Subcutaneous abdominal adipose tissue (tissue), 5 donors: ENCODE data around the gene FBLIM1.
A peak's percentile ranks its signal among the peaks of the same experiment; 100 is the strongest.

Experiments
- H3K27ac ChIP-seq: one replicate; pipeline ENCODE4 v1.7.0; 2013; ENCODE audit warnings: low read depth, mild to moderate bottlenecking, inconsistent platforms, low read length, moderate library complexity
- H3K27me3 ChIP-seq, 5 donors: one replicate each; pipeline ENCODE4 v1.7.0; 2013; ENCODE audit warnings: low read length in 5 of 5, inconsistent platforms in 1 of 5; ENCODE audit not compliant: control insufficient read depth in 5 of 5, insufficient read depth in 4 of 5
- H3K36me3 ChIP-seq, 5 donors: one replicate each; pipeline ENCODE4 v1.7.0; 2013; ENCODE audit warnings: low read length in 5 of 5; ENCODE audit not compliant: control insufficient read depth in 5 of 5, insufficient read depth in 5 of 5
- H3K4me1 ChIP-seq, 5 donors: one replicate each; pipeline ENCODE4 v1.7.0; 2013; ENCODE audit warnings: low read length in 5 of 5, mild to moderate bottlenecking in 3 of 5, moderate library complexity in 1 of 5; ENCODE audit not compliant: control insufficient read depth in 5 of 5, insufficient read depth in 5 of 5
- H3K4me3 ChIP-seq, 5 donors: one replicate each; pipeline ENCODE4 v1.7.0; 2013; ENCODE audit warnings: low read length in 5 of 5, low read depth in 1 of 5
- H3K9ac ChIP-seq, 5 donors: one replicate each; pipeline ENCODE4 v1.7.0; 2013; ENCODE audit warnings: low read length in 5 of 5, mild to moderate bottlenecking in 4 of 5, moderate library complexity in 3 of 5
- H3K9me3 ChIP-seq, 5 donors: one replicate each; pipeline ENCODE4 v1.7.0; 2013; ENCODE audit warnings: low read length in 5 of 5; ENCODE audit not compliant: control insufficient read depth in 5 of 5
- donor health status: healthy.
- donor health status: healthy.
- donor health status: healthy.
- donor health status: healthy.
- donor health status: healthy.

The FBLIM1 gene

DNA sequence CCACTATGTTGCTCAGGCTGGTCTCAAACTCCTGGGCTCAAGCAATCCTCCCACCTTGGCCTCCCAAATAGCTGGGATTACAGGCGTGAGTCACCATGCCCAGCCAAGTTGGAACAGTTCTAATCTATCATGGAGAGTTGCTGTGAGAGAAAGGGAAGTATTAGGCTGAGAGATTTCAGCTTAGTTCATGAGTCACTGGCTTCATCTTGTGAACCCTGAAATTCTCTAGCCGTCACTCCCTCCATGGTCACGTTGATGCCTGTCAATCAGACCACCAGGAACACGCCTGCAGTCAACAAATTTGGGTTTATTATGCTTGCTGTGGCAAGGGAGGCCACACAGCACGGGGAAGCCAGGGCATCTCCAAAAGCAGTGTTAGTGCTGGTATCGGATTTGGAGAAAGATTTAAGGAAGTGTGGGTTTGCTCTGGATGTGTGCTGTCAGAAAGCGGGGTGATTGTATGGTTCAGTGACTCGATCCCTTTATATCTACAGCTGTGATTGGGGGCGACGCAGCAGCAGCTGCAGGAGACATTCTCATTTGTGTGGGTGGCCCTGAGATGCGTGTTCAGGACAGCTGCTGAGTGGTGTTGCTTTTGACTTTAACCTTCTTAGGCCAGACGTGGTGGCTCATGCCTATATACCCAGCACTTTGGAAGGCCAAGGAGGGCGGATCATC lies 30.2 kb downstream of the FBLIM1 start:
- H3K9ac ChIP-seq = no peak overlapping the region
- H3K27me3 ChIP-seq = peaks cover 0 to 2% (median 0%) of the 10 kb centered on the region in 5 donors
- peaks cover 0 to 24% (median 18%) of the 10 kb centered on the region in 5 donors for H3K4me1 ChIP-seq
- H3K36me3 ChIP-seq = peaks cover 0 to 5% (median 0%) of the 10 kb centered on the region in 5 donors
- H3K4me3 ChIP-seq = no peak overlapping the region
- H3K9me3 ChIP-seq = no peaks in the 10 kb centered on the region
- H3K27ac ChIP-seq = no peak overlapping the region

DNA sequence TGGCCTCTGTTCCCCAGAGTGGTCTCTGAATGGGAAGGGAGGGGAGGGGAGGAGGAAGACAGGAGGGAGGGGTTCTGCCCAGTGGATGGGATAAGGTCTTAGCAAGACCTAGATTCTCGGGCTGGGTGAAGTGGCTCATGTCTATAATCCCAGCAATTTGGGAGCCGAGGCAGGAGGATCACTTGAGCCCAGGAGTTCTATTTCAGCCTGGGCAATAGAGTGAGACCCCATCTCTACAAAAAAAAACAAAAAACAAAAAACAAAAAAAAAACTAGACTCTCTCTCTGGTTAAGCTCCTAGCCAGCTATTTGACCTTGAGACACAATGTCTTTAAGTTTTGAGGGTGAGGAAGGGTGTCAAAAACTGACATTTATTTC lies 37.5 kb downstream of the FBLIM1 start:
- H3K4me1 ChIP-seq = peaks cover 19 to 43% (median 31%) of the 10 kb centered on the region in 5 donors

DNA sequence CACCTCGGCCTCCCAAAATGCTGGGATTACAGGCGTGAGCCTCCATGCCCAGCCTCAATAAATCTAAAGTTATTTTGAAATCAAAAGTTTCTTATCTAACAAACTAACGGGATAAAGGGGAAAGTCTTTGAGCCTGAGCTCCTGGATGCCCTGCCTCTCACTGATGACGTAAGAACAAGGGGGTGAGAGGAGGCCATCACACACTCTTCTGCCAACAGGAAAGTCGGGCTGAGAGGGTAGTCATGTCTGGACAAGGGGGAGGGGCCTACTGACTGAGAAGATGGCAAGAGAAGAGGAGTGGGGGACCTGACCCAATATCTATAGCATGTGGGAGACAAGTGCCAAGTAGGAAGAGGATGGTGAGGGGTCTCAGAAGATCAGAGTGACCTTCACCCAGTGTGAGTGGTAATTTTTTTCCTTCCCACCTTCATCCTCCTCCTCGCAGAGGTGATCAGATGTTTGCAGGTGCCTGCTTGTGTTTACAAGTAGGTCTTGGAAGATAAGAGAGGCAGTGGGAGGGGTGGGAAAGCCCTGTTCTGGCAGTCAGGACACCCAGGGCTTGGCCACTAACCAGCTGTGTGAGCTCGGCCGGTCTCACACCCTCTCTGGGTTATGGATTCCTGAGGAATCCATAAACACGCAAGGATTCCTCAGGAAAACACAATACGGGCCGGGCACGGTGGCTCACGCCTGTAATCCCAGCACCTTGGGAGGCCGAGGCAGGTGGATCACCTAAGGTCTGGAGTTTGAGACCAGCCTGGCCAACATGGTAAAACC lies 39.2 kb downstream of the FBLIM1 start:
- H3K4me1 ChIP-seq = peaks cover 19 to 36% (median 27%) of the 10 kb centered on the region in 5 donors
- no peak overlapping the region for H3K9ac ChIP-seq
- H3K4me3 ChIP-seq = no peak overlapping the region
- H3K9me3 ChIP-seq = no peaks in the 10 kb centered on the region
- H3K36me3 ChIP-seq = no peaks in the 10 kb centered on the region
- H3K27ac ChIP-seq = peak overlapping the region; percentile 96
- H3K27me3 ChIP-seq = no peaks in the 10 kb centered on the region

More for the DNA sequence above, 37.5 kb downstream of the FBLIM1 start:
- H3K27ac ChIP-seq = peak overlapping the region; percentile 83
- no peaks in the 10 kb centered on the region for H3K9me3 ChIP-seq
- H3K36me3 ChIP-seq = no peaks in the 10 kb centered on the region
- no peak overlapping the region for H3K4me3 ChIP-seq
- H3K9ac ChIP-seq = peak overlapping the region in 3 of 5 donors; percentile 35 to 72 (median 43)
- peaks cover 0 to 2% (median 0%) of the 10 kb centered on the region in 5 donors for H3K27me3 ChIP-seq

DNA sequence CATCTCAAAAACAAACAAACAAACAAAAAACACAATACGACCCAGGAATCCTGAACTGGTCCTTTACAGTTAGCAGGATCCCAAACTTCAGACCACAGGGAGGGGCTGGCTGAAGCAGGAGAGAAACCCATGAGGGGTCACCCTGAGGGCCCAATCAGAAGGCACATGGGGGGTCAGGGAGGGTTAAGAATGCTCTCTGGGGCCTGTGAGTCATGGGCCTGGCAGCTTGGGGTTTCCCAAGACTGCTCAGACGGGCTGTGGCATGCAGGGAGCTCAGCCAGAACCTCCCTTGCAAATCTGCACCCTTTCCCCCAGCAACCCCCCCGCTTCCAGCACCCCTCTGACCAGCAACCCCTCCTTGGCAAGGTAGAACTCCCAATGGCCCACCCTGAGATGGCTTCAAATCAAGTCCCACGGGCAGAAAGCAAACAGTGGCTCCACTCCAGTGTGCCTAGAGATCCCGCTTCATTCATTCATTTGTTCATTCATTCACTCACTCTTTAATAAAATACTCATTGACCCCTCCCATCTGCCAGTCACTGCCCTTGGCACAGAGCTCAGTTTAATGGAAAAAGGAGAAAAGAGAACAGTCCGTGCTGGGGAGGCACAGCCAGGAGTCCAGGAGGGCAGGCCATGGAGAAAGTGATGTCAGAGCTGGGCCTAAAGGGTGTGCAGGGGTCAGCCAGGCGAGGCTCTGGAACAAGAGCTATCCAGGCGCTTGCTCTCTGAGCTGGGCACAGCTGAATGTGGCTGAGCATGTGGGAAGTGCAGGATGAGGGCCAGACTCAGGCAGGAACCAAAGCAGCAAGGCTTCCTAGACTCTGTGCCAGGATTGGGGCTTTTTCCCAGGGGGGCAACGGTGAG lies 40.6 kb downstream of the FBLIM1 start:
- peaks cover 19 to 36% (median 27%) of the 10 kb centered on the region in 5 donors for H3K4me1 ChIP-seq
- H3K36me3 ChIP-seq = no peaks in the 10 kb centered on the region
- H3K9ac ChIP-seq = peak overlapping the region; percentile 39 to 83 (median 63)
- H3K27me3 ChIP-seq = no peaks in the 10 kb centered on the region
- peak overlapping the region; percentile 96 for H3K27ac ChIP-seq
- H3K4me3 ChIP-seq = peak overlapping the region in 1 of 5 donors; percentile 13
- H3K9me3 ChIP-seq = no peaks in the 10 kb centered on the region

DNA sequence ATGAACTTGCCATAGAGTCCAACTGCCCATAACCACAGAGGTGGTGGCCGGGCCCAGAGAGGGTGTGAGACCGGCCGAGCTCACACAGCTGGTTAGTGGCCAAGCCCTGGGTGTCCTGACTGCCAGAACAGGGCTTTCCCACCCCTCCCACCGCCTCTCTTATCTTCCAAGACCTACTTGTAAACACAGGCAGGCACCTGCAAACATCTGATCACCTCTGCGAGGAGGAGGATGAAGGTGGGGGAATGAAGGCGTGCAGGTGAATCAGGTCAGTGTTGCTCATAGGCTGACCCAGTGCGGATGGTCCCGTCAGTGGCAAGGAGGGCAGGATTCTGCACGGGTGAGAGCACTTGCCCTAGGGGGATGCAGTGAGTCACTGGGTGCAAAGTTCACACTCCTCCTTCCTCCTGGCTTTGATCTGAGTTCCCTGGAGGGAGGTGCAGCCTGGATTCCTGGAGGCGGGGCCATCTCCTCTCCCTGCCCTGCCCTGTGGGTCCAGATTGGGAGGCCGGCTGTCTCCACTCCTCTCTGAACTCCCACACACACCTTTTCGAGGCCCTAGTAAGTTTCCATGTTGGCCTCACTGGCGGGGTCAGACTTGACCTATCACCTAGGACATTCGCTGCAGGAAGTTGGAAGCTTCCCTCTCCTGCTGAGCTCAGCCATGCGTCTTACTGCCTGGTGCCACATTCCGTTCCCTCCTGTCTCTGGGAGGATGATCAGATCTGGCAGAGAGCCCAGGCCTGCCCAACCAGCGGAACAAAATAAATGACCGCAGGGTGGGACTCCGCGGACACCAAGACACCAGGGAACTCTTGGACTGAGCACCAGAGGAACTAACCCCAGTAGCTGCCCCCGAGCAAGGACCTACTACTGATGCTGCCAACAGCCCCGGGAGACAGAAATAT lies 41.6 kb downstream of the FBLIM1 start:
- Histone ChIP-seq H3K4me3 (peak overlapping the region in 2 of 5 donors; percentile 13 to 16), H3K9me3 (no peaks in the 10 kb centered on the region), H3K9ac (peak overlapping the region; percentile 42 to 83 (median 63)), H3K27me3 (no peaks in the 10 kb centered on the region), H3K4me1 (peaks cover 19 to 36% (median 27%) of the 10 kb centered on the region in 5 donors), H3K27ac (peak overlapping the region; percentile 96), H3K36me3 (no peaks in the 10 kb centered on the region)

DNA sequence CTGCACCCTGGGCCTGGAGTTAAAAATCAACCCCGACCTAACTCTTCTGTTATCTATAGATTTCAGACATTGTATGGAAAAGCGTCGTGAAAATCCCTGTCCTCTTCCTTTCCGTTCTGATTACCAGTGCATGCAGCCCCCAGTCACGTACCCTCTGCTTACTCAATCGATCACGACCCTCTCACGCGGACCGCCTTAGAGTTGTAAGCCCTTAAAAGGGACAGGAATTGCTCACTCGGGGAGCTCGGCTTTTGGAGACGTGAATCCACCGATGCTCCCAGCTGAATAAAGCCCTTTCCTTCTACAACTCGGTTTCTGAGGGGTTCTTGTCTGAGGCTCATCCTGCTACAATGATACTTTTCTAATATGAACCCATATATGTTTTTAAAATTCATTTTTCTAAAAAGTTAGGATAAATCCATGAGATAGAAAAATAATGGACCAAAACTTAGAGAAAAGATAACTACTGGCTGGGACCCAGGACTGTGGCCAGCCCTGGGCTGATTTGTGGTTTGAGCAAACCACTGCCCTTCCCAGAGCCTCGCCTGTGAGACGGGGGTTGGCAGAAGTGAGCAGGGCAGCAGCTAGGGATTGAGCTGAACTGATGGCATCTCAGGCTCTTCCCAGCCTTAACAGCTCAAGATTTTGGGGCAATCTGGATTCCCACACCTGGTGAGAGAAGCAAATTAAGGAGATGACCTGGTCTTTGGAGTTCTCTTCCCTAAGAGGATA lies 43.8 kb downstream of the FBLIM1 start:
- H3K9me3 ChIP-seq = no peaks in the 10 kb centered on the region
- no peaks in the 10 kb centered on the region for H3K36me3 ChIP-seq
- H3K27me3 ChIP-seq = no peaks in the 10 kb centered on the region
- no peak overlapping the region for H3K4me3 ChIP-seq
- peak overlapping the region in 1 of 5 donors; percentile 59 for H3K9ac ChIP-seq
- peaks cover 16 to 30% (median 27%) of the 10 kb centered on the region in 5 donors for H3K4me1 ChIP-seq
- peak overlapping the region; percentile 46 for H3K27ac ChIP-seq

DNA sequence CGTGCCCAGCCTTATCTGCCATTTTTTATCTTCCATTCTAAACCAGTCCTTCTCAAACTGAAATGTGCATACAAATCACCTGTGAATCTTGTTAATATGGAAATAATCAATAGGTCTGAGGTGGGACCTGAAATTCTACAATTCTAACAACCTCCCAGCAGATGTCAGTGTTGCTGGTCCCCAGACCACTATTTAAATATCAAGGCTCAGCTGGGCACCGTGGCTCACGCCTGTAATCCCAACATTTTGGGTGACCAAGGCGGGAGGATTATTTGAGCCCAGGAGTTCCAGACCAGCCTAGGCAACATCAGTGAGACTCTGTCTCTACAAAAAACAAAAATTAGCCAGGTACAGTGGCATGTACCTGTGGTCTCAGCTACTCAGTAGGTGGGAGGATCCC lies 44.8 kb downstream of the FBLIM1 start:
- no peak overlapping the region for H3K4me3 ChIP-seq
- no peak overlapping the region for H3K9ac ChIP-seq
- peaks cover 16 to 26% (median 23%) of the 10 kb centered on the region in 5 donors for H3K4me1 ChIP-seq
- no peak overlapping the region for H3K27ac ChIP-seq
- H3K36me3 ChIP-seq = no peaks in the 10 kb centered on the region
- no peaks in the 10 kb centered on the region for H3K27me3 ChIP-seq
- no peaks in the 10 kb centered on the region for H3K9me3 ChIP-seq

DNA sequence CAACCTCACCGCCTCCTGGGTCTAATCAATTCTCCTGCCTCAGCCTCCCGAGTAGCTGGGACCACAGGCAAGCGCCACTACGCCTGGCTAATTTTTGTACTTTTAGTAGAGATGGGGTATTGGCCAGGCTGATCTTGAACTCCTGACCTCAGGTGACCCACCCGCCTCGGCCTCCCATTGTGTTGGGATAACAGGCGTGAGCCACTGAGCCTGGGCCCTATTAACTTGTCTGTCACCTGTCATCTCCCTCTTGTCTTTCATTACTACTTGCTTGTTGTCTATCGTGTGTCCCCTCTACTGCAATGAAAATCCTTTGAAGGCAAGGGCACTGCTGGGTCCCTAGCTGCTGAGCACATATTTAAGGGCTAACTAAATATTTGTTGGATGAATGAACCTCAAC lies 45.5 kb downstream of the FBLIM1 start:
- no peaks in the 10 kb centered on the region for H3K27me3 ChIP-seq
- no peak overlapping the region for H3K9ac ChIP-seq
- no peak overlapping the region for H3K27ac ChIP-seq
- no peaks in the 10 kb centered on the region for H3K9me3 ChIP-seq
- peaks cover 14 to 25% (median 23%) of the 10 kb centered on the region in 5 donors for H3K4me1 ChIP-seq
- no peak overlapping the region for H3K4me3 ChIP-seq
- no peaks in the 10 kb centered on the region for H3K36me3 ChIP-seq
